GM12865 (cell line): ENCODE measurements around the gene NR2C1.
A peak's percentile ranks its signal among the peaks of the same experiment; 100 is the strongest.
"Not testable (repeated sequence)": the region's sequence is repeated elsewhere in the genome, so short reads cannot be mapped to it uniquely, and the experiment has no call there.

Experiments used
- DNase-seq: peaks from one replicate; pipeline ENCODE4 v3.0.0; 2010; ENCODE audit warnings: low read depth
- H3K4me3 ChIP-seq: 2 replicates; pipeline ENCODE4 v1.5.1; 2011; ENCODE audit warnings: mild to moderate bottlenecking, low read depth, low read length, control low read depth
- TF ChIP-seq, protein P1 (sequence below): IDR thresholded peaks from 2 replicates; pipeline ENCODE4 v1.5.1; 2011; ENCODE audit warnings: low read length, control low read depth, low read depth, inconsistent platforms; ENCODE audit not compliant: insufficient read depth; ENCODE audit errors: missing control alignments

Gene NR2C1

DNA sequence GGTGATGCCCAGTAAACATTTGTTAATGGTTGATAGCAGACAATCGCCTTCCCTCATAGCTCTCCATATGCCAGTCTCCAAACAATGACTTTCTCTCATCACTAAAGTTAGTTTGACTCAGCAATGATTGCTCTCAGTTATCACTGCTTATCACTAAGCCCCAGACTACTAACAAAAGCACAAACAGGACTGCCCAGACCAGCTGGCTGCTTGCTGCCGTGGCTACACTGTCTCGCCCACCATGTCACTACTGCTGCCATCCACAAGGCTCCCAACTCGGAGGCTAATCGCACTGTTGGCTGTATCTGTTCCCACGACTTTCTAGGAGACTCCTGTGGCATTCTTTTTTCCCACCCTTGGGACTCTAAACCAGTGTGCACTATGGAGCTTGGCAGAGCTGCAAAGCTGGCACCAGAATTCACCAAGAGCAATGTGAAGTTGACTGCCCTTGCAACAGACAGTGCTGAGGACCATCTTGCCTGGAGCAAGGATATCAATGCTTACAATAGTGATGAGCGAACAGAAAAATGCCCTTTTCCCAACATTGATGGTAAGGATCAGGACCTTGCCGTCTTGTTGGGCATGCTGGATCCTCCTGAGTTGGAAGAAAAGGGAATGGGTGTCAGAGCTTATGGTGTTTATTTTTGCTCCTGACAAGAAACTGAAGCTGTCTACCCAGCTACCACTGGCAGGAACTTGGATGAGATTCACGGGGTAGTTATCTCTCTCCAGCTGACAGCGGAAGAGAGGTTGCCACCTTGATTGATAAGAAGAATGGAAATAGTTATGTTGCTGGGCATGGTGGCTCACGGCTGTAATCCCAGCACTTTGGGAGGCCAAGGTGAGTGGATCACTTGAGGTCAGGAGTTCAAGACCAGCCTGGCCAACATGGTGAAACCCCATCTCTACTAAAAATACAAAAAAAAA is 27.1 kb upstream of the NR2C1 start:
- no peak overlapping the region for H3K4me3 ChIP-seq
- DNase-seq: no peak

DNA sequence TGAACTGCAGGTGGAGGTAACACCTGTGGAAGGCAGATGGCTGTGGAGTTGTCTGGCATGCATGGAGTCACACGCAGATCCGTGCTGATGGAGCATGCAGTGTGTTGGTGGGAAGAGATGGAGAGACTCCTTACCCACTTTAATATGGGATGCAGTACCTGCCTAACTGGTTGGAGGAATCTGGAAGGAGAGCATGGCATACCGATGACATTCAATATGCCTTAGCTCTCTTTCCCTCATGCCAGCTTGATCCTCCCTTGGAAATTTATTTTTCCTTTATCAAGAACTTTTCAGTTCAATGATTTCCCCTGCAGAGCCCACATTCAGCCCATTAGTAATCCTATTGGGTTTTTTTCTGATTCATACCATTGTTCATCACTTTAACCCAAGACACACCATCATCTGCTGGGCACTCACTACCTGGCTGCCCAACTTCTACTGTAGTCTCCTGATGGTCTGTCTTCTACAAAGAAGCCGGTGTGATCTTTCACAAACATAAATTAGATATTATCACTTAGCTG is 25.9 kb upstream of the NR2C1 start:
- TF ChIP-seq, protein P1, sequence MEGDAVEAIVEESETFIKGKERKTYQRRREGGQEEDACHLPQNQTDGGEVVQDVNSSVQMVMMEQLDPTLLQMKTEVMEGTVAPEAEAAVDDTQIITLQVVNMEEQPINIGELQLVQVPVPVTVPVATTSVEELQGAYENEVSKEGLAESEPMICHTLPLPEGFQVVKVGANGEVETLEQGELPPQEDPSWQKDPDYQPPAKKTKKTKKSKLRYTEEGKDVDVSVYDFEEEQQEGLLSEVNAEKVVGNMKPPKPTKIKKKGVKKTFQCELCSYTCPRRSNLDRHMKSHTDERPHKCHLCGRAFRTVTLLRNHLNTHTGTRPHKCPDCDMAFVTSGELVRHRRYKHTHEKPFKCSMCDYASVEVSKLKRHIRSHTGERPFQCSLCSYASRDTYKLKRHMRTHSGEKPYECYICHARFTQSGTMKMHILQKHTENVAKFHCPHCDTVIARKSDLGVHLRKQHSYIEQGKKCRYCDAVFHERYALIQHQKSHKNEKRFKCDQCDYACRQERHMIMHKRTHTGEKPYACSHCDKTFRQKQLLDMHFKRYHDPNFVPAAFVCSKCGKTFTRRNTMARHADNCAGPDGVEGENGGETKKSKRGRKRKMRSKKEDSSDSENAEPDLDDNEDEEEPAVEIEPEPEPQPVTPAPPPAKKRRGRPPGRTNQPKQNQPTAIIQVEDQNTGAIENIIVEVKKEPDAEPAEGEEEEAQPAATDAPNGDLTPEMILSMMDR: no peak
- no peak overlapping the region for H3K4me3 ChIP-seq
- no peak for DNase-seq

More for the DNA sequence above, 27.1 kb upstream of the NR2C1 start:
- TF ChIP-seq, protein P1: no peak

DNA sequence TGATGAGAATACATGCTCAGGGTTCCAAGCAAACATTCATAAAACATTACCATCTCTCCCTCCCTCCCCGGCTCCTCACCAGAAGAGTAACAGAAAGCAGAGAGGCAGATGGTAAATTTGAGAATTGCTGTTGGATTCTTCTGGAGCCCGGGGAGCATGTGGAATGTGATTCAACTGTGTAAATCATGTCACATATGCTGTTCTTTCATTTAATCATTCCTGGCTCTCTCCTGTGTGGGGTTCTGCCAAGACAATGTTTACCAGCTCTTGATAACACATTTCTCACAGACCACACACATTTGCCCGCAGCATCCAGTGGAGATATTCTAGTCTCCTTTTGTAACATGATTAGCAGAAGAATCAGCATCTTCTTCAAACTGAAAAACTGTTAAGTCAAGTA is 23.4 kb upstream of the NR2C1 start:
- no peak for DNase-seq
- TF ChIP-seq, protein P1: no peak
- no peak overlapping the region for H3K4me3 ChIP-seq

DNA sequence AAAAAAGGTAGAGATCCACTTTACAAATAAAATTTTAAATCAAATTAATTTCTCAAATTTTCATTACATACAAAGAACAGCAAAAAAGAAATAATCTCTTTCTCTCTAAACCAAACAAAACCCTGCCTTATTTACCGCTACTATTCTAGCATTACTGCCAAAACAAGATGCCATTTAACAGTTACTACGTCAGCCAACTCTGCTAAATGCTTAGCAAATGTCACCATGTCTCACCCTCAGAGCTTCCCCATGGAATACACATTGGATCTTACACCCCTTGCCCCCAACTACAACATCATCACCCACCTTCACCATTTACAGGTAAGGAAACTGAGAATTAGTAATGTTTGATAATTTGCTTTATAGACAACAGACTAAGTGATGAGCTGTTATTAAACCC is 23.0 kb upstream of the NR2C1 start:
- no peak for DNase-seq
- H3K4me3 ChIP-seq: no peak overlapping the region
- TF ChIP-seq, protein P1: no peak

DNA sequence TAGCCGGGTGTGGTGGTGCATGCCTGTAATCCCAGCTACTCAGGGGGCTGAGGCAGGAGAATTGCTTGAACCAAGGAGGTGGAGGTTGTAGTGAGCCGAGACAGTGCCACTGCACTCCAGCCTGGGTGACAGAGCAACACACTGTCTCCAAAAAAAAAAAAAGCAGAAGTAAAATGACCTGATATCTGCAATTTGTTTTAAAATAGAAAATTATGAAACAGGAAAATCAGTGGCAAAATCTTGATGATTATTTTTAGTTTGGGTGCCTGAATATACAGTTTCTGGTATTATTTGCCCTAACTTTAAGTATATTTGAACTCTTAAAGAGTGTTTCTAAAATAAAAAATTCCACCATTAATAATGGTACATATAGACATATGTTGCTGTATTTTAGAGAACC is 22.4 kb upstream of the NR2C1 start:
- DNase-seq, H3K4me3 ChIP-seq: not testable (repeated sequence)

DNA sequence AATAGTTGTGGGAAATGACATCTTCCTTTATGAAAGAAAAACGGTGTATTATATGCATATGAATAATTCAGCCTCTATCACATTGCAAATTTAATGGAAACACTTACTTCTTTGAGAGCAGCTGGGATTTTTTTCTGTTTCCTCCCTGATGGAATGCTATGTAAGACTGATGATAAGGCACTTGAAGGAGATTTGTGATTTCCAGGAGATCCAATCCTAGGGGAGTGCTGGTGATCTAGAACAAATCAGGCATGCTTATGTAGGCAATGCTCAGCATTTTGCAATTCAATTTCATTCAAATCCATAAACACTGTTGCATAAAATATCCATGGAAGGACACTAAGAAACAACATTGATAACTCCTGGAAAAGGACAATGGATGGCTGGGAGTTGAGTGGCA is 16.0 kb upstream of the NR2C1 start:
- TF ChIP-seq, protein P1: no peak
- DNase-seq: no peak

DNA sequence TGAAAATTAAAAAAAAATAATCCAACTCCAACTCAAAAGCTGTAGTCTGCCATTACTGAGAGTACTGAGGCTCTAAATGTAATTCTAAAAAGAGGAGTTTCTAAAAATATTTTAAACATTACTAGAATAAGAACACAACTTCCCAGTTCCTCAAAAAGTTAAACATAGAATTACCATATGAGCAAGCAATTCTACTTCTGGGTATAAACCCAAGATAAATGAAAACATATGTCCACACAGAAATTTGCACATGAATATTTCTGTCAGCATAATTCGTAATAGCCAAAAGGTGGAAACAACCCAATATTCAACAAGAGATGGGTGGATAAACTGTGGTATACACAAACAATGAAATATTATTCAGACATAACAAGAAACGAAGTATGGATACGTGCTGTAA is 15.0 kb upstream of the NR2C1 start:
- DNase-seq: peak; percentile 13
- TF ChIP-seq, protein P1: no peak
- no peak overlapping the region for H3K4me3 ChIP-seq

More for the DNA sequence above, 16.0 kb upstream of the NR2C1 start:
- no peak overlapping the region for H3K4me3 ChIP-seq
